Activated effector memory CD4-positive, alpha-beta T cell treated with Interleukin-2 at 50 U/mL for 16 hours (primary cell): ENCODE measurements around the gene RMND5B.
A peak's percentile ranks its signal among the peaks of the same experiment; 100 is the strongest.

Source experiments
- DNase-seq: peaks from one replicate; pipeline ENCODE4 v3.0.0-alpha.2; 2020

RMND5B gene

DNA sequence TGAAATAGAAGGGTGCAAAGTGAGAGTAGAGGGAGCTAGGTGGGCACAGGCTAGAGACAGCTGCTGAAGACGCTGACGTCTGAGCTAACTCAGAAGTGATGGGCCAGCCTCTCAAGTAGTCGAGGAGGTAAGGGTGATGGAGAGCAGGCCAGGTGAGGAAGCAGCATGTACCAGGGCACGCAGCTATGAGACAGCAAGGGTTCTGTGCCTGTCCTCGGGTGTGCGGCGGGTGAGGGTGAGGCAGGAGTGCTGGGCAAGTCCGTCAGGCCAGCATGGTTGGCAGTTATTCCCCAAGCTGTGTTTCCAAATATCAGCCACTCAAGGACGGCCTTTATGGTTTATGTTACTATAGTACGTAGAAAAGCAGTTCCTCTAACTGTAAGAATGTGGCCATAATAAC is 6.2 kb downstream of the RMND5B start:
- no peak for DNase-seq

DNA sequence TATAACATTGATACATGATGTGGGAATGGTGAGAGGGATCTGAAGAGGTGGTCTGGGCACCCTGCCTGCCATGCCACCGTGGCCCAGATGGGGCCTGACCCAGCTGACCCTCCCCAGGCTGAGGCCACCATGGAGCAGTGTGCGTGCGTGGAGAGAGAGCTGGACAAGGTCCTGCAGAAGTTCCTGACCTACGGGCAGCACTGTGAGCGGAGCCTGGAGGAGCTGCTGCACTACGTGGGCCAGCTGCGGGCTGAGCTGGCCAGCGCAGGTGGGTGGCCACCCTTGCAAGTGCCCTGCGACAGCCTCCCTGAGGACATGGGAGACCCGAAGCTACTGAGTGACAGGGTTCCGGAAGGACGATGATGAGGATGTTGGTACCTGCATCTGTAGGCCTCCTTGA is 7.2 kb downstream of the RMND5B start:
- no peak for DNase-seq

DNA sequence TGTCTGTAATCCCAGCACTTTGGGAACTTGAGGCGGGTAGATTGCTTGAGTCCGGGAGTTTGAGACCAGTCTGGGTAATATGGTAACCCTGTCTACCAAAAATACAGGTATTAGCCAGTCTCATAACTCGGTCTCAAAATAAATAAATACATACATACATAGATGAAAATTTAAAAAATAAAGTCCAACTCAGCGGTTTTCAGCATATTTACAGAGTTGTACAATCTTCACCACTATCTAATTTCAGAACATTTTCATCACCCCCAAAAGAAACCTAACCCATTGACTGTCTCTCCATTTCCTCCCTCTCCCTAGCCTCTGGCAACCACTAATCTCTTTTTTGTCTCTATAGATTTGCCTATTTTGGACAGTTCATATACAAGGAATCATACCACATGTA is 10.7 kb downstream of the RMND5B start:
- no peak for DNase-seq

DNA sequence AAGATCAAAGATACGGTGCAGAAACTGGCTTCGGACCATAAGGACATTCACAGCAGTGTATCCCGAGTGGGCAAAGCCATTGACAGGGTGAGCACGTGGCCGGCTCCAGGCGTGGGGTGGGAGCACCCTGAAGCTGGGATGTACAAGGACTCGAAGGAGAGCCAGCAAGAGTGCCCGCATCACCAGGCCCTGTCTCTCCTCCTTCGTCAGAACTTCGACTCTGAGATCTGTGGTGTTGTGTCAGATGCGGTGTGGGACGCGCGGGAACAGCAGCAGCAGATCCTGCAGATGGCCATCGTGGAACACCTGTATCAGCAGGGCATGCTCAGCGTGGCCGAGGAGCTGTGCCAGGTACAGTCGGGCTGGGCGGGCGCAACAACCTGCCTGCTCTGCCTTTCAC is 11.8 kb downstream of the RMND5B start:
- DNase-seq, result no peak

DNA sequence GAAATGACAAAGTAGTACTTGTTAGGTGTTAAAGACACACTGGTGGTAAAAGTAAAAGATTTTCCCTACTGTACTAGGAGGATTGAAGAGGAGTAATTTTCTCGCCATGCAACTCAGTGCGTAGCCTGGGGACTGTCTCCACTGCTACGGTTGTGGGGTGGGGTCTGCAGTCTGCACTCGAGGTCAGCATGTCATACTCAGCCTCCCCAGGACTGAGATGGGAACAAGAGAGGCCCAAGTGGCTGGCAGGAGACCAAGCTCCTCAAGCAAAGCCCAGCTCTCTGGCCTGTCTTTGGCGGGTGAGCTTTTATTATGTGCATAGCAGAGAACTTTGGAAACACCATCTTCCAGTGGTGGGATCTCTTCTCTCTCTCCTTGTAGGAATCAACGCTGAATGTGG is 12.4 kb downstream of the RMND5B start:
- no peak for DNase-seq

DNA sequence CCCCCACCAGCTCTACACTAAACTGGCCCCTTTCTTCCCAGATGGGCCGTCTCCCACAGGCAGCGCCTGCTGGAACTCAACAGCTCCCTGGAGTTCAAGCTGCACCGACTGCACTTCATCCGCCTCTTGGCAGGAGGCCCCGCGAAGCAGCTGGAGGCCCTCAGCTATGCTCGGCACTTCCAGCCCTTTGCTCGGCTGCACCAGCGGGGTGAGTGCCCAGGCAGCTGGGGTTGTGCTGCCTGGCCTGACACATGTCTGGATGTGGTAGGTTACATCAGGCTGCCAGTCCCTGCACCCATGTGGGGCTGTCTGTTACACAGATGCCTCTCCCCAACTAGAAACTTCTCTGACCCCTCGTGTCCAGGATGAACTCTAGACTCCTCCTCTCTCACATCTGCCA is 13.1 kb downstream of the RMND5B start:
- no peak for DNase-seq

DNA sequence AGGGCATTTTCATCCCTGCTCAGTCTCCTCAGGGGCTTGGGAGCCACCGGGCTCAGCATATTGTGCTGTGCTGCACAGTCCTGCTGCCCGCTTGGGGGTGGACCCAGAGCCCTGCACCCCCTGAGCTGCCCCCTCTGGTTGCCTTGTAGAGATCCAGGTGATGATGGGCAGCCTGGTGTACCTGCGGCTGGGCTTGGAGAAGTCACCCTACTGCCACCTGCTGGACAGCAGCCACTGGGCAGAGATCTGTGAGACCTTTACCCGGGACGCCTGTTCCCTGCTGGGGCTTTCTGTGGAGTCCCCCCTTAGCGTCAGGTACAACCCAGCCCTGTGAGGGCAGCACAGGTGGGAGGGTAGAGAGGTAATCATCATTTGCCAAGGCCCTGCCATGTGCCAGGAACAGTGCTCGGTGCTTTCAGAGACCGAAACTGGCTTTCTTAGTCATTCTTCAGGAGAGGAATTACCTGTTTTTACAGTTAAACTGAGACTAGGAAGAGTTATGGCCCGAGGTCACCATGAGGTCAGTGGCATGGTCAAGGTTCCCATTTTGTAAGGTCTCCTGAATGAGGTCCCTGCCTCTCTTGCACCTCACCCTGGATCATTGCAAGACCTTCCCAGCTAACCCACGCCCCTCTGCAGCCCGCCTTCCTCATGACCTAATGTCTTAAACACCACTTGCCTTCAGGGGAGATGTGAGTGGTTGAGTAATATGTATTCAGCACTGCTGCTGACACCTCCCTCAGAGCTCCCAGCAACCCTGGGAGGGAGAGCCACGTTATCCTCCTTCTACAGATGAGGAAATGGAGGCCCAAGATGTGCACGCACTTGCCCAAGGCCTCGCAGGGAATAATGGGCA is 15.4 kb downstream of the RMND5B start:
- peak; percentile 61 for DNase-seq

DNA sequence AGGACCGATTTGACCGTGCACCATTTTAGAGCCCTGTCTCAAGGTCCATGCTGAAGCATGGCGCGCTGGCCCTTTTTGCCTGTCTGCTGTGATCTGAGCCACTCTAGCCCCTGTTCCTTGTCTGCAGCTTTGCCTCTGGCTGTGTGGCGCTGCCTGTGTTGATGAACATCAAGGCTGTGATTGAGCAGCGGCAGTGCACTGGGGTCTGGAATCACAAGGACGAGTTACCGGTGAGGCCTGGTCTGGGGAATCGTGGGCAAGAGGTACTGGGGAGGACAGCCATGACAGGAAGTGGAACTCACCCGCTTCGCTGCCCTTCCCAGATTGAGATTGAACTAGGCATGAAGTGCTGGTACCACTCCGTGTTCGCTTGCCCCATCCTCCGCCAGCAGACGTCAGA is 16.6 kb downstream of the RMND5B start:
- DNase-seq, result no peak

DNA sequence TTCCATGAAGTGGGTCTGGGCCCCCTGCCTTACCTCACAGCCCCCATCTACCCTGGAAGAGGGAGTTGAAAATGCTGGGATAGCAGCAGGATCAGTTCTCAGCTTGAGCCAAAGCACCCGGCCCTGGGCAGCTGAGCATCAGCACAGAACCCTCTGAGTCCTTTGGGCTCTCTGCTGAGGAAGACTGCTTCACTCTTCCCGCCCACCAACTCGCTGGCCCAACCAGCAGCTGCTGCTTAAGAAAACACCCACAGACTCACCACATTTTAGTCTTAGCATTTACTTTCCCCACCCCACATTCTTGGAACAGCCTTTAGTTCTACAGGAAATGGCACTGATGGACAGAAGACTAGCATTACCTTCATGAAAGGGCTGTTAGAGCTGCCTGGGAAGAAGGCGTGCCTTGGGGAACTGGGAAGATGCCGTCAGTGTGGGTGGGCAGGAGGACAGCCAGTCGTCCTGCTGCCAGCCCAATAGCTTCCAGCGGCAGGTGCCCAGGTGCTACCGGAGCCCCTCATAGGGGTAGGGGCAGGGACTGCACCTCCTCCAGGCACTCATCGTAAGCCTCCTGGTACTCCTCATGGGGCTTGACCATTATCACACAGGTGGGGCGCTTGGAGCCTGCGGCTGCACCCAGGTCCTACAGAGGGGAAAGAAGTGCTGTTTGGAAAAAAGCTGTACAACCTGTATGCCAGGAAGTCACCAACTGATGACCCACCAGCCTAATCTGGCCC is 18.6 kb downstream of the RMND5B start:
- DNase-seq, result no peak

DNA sequence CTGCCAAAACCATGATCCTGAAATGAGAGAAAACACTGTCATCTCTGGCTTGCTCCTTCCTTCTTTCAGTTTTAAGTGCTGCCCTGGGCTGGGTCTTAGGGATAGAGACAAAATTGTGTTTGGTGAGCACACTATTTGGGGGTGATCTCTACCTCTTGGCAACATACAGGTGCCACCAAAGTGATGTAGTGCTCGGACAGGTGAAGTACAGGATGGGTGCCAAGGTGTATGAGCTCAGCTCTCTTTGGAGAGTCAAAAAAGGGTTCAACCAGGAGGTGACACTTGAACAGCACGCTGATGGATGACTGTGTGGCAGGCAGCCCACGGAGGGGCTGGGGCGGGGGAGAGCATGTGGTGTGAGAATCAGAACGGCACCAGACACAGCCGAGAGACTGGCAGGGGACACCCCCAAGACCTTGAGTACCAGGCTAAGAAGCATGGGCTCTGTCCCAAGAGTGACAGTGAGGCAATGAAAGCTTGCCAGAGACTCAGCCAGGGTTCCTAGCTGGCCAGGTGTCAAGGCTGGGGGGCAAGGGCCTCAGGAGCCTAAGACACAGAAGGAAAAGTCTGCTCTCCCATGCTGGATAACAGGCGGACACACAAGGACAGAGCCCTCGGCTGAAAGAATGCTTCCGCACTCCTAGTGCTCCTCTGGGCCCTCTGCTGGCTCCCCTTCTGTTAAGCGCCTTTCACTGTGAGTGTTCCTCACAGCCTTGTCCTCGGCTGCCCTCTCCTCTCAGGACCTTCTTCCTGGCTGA is 20.3 kb downstream of the RMND5B start:
- no peak for DNase-seq

DNA sequence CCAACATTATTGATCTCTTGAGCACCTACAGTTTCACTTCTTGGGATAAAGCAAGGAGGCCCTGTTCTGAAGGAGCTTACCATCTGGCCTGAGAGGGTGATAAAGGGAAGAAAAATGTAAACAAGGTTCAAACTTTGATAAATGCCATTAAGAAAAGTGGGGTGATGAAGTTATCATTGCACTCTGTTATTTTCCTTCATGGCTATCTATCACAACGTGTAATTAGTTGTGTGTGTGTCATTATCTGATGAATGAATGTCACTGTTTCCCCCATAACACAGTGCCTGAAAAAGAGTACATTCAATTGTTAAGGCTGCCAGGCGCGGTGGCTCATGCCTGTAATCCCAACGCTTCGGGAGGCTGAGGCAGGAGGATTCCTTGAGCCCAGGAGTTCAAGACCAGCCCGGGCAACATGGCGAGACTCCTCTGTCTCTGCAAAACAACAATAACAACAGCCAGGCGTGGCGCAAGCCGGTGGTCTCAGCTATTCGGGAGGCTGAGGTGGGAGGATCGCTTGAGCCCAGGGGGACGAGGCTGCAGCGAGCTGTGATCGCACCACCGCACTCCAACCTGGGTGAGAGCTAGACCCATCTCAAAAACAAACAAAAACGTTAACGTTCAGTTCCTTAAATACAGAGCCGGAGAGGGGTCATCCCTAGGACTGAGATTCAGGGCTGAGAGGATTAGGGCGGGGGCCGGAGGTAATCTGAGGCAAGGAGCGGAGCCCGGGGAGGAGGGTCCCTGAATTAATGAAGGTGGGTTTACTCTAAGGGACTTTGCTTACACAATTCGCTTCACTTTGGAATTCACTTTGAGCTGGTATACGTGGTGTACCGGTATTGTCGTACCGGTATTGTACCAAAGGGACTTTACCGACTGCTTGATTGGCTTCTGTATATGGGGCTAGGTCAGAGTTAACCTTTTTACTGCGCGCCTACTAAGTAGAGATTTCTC is 22.0 kb downstream of the RMND5B start:
- no peak for DNase-seq

DNA sequence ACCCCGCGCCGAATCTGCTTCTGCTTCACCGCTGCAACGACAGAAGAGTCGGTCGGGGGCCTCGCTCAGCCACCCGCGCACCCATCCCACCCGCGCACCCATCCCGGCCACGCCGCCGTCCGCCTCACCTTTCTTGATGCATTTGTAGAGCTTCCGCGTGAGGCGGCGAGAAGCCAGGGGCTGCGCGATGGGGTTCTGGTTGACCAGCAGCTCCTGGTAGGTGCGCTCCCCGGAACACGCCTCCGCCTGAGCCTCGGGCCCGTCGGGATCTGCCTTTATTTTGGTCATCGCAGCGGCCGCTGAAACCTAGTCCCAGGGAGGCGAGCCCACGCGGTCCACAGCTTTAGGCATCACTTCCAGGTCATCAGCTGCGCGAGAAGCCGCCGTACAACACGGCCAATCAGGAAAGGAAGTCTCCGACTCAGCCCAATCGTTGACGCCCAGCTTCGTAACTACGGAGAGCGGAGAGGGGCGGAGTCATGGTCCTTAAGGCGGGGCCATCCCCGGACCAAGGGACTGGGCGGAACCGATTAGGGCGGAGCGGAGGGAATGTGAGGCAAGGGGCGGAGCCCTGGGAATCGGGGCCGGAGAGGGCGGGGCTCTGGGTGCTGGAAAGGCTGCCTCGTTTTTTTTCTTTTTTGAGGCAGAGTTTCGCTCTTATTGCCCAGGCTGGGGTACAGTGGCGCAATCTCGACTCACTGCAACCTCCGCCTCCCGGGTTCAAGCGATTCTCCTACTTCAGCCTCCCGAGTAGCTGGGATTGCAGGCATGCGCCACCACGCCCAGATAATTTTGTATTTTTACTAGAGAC is 22.9 kb downstream of the RMND5B start, which contains the start of gene NHP2:
NHP2 (minus strand) TSS at position 356 of the 811 bp plus-strand sequence; CDS start at position 288, 68 bp downstream.
- DNase-seq, result peak; percentile 97

DNA sequence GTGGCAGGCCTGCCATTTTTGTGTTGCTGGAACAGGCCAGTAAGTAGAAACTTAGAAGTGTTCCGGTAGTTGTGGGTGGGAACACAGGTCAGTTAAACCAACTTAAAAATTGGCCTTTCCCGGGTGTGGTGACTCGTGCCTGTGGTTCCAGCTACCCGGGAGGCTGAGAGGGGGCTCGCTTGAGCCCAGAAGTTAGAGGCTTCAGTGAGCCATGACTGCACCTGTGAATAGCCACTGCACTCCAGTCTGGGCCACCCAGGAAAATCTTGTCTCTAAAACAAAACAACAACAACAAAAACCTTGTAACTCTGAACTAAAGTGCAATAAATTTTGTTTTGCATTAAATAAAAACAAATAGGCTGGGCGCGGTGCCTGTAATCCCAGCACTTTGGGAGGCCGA is 24.3 kb downstream of the RMND5B start:
- no peak for DNase-seq

DNA sequence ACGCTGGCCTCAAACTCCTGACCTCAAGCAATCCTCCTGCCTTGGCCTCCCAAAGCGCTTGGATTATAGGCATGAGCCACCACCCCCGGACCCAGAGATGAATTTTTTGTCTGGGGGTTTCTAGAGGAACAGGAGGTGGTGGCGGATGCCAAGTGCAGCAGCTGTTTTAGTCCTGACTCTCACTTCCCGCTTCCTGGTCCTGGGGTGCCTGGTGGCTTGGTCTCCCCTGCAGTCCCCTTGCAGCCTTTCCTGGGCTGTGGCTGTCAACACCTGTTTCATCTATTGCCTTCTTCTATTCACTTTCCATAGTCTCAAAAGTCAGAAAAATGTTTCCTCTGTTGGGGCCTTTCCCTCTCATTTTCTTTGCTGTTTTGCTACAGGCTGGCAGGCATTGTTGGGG is 29.4 kb downstream of the RMND5B start:
- DNase-seq, result no peak

DNA sequence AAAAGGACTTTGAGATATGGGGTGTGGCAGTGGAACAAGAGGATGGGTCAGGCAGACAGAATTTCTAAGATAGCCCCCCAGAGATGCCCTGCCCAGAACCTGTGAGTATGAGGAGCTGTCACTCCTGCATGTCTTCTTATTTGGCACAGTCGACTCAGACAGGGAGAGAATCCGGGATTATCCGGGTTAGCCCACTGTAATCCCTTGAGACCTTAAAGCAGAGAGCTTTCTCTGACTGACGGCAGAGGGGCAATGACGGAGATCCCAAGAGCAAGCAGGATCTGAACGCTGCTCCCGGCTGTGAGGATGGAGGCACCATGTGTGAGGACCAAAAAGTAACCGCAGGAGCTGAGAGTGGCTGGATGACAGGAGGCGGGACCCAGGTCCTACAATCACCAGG is 31.7 kb downstream of the RMND5B start:
- DNase-seq, result no peak

DNA sequence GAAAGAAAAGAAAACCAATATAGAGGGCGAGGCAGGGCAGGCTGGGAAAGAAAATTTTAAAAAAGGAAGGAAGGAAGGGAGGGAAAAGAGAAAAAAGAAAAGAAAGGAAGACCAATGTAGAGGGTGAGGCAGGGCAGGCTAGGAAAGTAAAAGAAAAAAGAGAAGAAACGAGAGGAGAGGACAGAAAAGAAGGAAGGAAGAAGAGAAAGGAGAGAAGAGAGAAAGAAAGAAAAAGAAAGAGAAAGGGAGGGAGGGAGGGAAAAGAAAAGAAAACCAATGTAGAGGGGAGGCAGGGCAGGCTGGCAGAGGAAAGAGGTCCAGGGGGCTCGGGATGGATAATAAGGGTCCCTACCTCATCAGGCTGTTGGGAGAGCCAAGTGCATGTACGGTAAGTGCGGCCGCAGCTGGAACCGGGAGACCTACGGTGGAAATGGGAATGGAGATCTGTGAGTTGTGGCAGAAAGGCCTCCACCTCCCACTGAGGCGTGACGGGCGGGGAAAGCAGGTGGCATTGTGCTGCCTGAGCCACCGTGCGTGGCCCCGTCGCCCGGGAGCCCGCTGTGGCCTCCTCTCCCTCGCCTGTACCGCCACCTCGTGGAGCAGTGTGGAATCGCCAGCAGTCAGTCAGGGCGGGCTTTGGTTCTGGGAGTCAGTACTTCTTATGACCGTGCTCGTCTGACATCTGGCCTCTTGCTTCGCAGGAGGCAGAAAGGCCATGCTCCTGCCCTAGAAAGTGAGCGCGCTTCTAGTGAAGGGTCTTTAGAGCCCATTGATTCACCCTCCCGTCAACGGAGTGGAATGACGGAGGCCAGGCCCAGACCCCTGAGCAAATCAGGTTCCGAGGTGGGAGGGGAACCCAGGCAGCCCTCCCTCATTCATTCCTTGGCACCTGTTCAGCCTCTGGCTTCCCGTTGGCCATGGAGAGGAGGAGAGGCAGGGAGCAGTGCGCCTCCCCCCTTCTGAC is 33.2 kb downstream of the RMND5B start:
- DNase-seq, result peak; percentile 85

DNA sequence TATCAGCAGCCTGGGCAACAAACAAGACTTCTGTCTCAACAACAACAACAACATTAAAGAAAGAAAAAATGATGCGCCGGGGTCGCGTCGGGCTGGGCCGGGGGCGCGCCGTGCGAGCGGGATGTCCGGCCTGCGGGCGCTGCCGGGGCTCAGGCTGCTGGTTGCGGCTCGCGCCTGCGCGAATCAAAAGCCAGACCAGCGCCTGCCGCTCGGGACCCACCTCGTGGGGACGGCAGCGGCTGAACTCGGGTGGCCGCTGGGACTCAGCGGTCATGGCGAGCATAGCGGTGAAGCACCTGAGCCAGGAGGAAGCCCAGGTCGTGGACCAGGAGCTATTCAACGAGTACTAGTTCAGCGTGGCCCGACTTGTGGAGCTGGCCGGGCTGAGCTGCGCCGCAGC is 34.8 kb downstream of the RMND5B start:
- DNase-seq, result no peak

DNA sequence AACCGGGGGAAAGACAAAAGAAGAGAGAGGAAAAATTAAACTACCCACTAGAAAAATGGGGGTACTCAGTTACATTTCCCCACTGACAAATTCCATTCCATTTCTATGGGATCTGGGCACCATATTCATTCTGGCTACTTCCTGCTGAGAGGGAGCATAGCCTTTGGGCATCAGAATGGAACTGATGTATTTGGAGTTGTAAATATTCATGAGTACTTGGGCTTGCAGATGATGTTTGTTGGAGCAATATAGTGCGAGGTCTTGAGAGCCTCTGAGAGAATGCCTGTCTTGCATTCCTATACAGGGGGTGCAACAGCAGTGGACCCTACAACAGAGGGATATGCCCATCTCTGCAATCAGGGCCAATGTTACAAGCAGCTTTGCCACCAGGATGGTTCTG is 39.6 kb downstream of the RMND5B start:
- no peak for DNase-seq

DNA sequence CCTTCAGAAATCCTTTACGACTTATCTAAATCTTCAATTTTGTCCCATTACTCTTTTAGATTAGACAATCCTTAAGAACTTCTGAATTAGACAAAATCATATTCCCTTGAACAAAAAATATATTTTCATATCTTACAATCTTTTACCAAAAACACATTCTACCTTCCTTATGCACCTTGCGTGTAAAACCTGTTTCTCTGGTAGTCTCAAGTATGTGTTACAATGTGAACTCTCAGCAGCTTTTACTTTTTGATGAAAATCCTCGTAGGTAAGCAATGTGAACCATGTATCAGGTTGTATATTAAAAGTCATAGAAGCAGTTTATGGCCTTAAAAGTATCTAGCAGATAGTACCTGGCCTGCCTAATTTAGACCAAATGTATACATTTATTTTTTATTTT is 43.6 kb downstream of the RMND5B start:
- DNase-seq, result no peak

DNA sequence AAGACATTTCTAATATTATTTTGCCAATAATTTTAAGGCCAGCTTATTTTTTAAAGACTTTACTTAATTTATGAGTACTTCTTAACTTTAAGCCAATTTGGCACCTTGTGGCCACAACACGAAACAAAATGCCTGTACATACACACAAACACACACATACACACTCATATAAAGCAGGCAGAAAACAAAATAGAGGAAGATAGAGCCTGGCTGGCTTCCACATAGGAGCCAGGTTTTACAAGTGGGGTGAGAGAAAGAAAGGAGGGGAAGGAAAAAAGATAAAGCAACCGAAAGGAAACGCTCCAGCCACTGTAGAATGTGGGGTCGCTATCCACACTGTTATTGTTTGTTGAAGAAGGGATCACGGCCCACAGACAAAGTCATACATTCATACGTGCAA is 46.0 kb downstream of the RMND5B start:
- DNase-seq, result no peak
